H9 (cell line): ENCODE measurements around the gene VCX3B. TPM values are rescaled to one million over a fixed set of nuclear protein-coding genes. Genes with fewer than 3 reads are reported as not detected.

Experiments
- DNase-seq: peaks from one replicate; pipeline ENCODE4 v3.0.0-alpha.2; 2017
- H2AFZ ChIP-seq: one replicate; pipeline ENCODE4 v1.6.1; 2013; ENCODE audit warnings: mild to moderate bottlenecking, low read length, control low read depth, moderate library complexity
- H2AK5ac ChIP-seq: 2 replicates; pipeline ENCODE4 v1.6.1; 2013; ENCODE audit warnings: low read length, control low read depth, mixed read lengths; ENCODE audit not compliant: insufficient read length
- H2BK120ac ChIP-seq: one replicate; pipeline ENCODE4 v1.6.1; 2013; ENCODE audit warnings: low read depth, mild to moderate bottlenecking, low read length, control low read depth, inconsistent platforms; ENCODE audit not compliant: poor library complexity, severe bottlenecking
- H2BK12ac ChIP-seq: 2 replicates; pipeline ENCODE4 v1.6.1; 2013; ENCODE audit warnings: low read length, control low read depth, mixed read lengths, low read depth; ENCODE audit not compliant: insufficient read length
- H2BK15ac ChIP-seq: 2 replicates; pipeline ENCODE4 v1.6.1; 2013; ENCODE audit warnings: low read depth, low read length, control low read depth
- H2BK20ac ChIP-seq: one replicate; pipeline ENCODE4 v1.6.1; 2013; ENCODE audit warnings: low read depth, mild to moderate bottlenecking, low read length, control low read depth, inconsistent platforms; ENCODE audit not compliant: poor library complexity, severe bottlenecking
- H2BK5ac ChIP-seq: 2 replicates; pipeline ENCODE4 v1.6.1; 2013; ENCODE audit warnings: low read length, control low read depth, mixed read lengths; ENCODE audit not compliant: insufficient read length
- H3K14ac ChIP-seq: 2 replicates; pipeline ENCODE4 v1.6.1; 2013; ENCODE audit warnings: low read length, control low read depth; ENCODE audit not compliant: insufficient read depth
- H3K18ac ChIP-seq: 2 replicates; pipeline ENCODE4 v1.6.1; 2013; ENCODE audit warnings: low read depth, mild to moderate bottlenecking, mixed read lengths, low read length, control low read depth; ENCODE audit not compliant: insufficient read length
- H3K23ac ChIP-seq: 2 replicates; pipeline ENCODE4 v1.6.1; 2013; ENCODE audit warnings: low read length, control low read depth, mixed read lengths, low read depth; ENCODE audit not compliant: insufficient read length
- H3K23me2 ChIP-seq: 2 replicates; pipeline ENCODE4 v1.6.1; 2013; ENCODE audit warnings: low read depth, mild to moderate bottlenecking, mixed read lengths, low read length, control low read depth; ENCODE audit not compliant: insufficient read length, poor library complexity, severe bottlenecking
- H3K27ac ChIP-seq: 2 replicates; pipeline ENCODE4 v1.5.1; 2013; ENCODE audit warnings: low read length, control low read depth, mixed read lengths, low read depth; ENCODE audit not compliant: insufficient read length
- H3K27me3 ChIP-seq: 2 replicates; pipeline ENCODE4 v1.6.1; 2013; ENCODE audit warnings: low read length, control low read depth, inconsistent platforms; ENCODE audit not compliant: insufficient read depth
- H3K4ac ChIP-seq: 2 replicates; pipeline ENCODE4 v1.6.1; 2013; ENCODE audit warnings: low read depth, mild to moderate bottlenecking, control low read depth, inconsistent platforms, low read length, moderate library complexity
- H3K4me1 ChIP-seq: 2 replicates; pipeline ENCODE4 v1.6.1; 2013; ENCODE audit warnings: low read length, control low read depth, inconsistent platforms; ENCODE audit not compliant: insufficient read depth
- H3K4me2 ChIP-seq: 2 replicates; pipeline ENCODE4 v1.6.1; 2013; ENCODE audit warnings: low read length, control low read depth, mixed read lengths; ENCODE audit not compliant: insufficient read length, insufficient read depth
- H3K56ac ChIP-seq: 2 replicates; pipeline ENCODE4 v1.6.1; 2013; ENCODE audit warnings: low read depth, mild to moderate bottlenecking, mixed read lengths, low read length, control low read depth; ENCODE audit not compliant: insufficient read length
- H3K79me1 ChIP-seq: 2 replicates; pipeline ENCODE4 v1.6.1; 2013; ENCODE audit warnings: low read depth, mild to moderate bottlenecking, moderate library complexity, low read length, control low read depth, inconsistent platforms; ENCODE audit not compliant: insufficient read depth, poor library complexity, severe bottlenecking
- H3K79me2 ChIP-seq: 2 replicates; pipeline ENCODE4 v1.6.1; 2013; ENCODE audit warnings: low read length, control low read depth, inconsistent platforms; ENCODE audit not compliant: insufficient read depth
- H3K9ac ChIP-seq: 2 replicates; pipeline ENCODE4 v1.6.1; 2013; ENCODE audit warnings: low read length, control low read depth, mixed read lengths; ENCODE audit not compliant: insufficient read length; ENCODE audit errors: extremely low read depth
- H3K9me3 ChIP-seq: one replicate; pipeline ENCODE4 v1.6.1; 2013; ENCODE audit warnings: low read depth, low read length, inconsistent platforms; ENCODE audit not compliant: control insufficient read depth
- H3T11ph ChIP-seq: one replicate; pipeline ENCODE4 v1.6.1; 2013; ENCODE audit warnings: mild to moderate bottlenecking, low read length, control low read depth, inconsistent platforms
- H4K20me1 ChIP-seq: one replicate; pipeline ENCODE4 v1.6.1; 2013; ENCODE audit not compliant: control insufficient read depth, insufficient read length, insufficient read depth
- H4K5ac ChIP-seq: 2 replicates; pipeline ENCODE4 v1.6.1; 2013; ENCODE audit warnings: low read depth, mild to moderate bottlenecking, mixed read lengths, low read length, control low read depth; ENCODE audit not compliant: insufficient read length
- H4K8ac ChIP-seq: replicated peaks from 2 replicates; pipeline ENCODE4 v1.6.1; 2013; ENCODE audit warnings: low read length, control low read depth, mixed read lengths, low read depth; ENCODE audit not compliant: insufficient read length
- H4K91ac ChIP-seq: 2 replicates; pipeline ENCODE4 v1.6.1; 2013; ENCODE audit warnings: low read depth, mild to moderate bottlenecking, moderate library complexity, mixed read lengths, low read length, control low read depth; ENCODE audit not compliant: insufficient read length
- H3K27ac Mint-ChIP-seq, 3 experiments: 2 replicates in 2 of 3; 3 replicates in 1 of 3; pipeline ENCODE4 v1.8.0; 2020 to 2021; ENCODE audit warnings: mixed read lengths in 3 of 3, mild to moderate bottlenecking in 1 of 3, moderate library complexity in 1 of 3
- H3K27me3 Mint-ChIP-seq: 2 replicates; pipeline ENCODE4 v1.8.0; 2021; ENCODE audit warnings: low read depth, mild to moderate bottlenecking, moderate library complexity, mixed read lengths
- H3K36me3 Mint-ChIP-seq, 3 experiments: 2 replicates in 2 of 3; 3 replicates in 1 of 3; pipeline ENCODE4 v1.8.0; 2020 to 2021; ENCODE audit warnings: low read depth in 3 of 3, mixed read lengths in 3 of 3; ENCODE audit not compliant: insufficient read depth in 1 of 3
- H3K4me1 Mint-ChIP-seq, 2 experiments: 2 replicates each; pipeline ENCODE4 v1.8.0; 2020; ENCODE audit warnings: mixed read lengths in 2 of 2
- H3K4me3 Mint-ChIP-seq, 2 experiments: 2 replicates in 1 of 2; 3 replicates in 1 of 2; pipeline ENCODE4 v1.8.0; 2020 to 2021; ENCODE audit warnings: mild to moderate bottlenecking in 2 of 2, mixed read lengths in 2 of 2, moderate library complexity in 1 of 2
- H3K9me3 Mint-ChIP-seq, 2 experiments: 2 replicates in 1 of 2; 3 replicates in 1 of 2; pipeline ENCODE4 v1.8.0; 2020; ENCODE audit warnings: mild to moderate bottlenecking in 2 of 2, mixed read lengths in 2 of 2, moderate library complexity in 1 of 2
- CTCF ChIP-seq: fragments of 200-600 bp; sonication (generic); conservative IDR thresholded peaks from 3 replicates; pipeline ENCODE4 v1.8.0; 2021; ENCODE audit warnings: antibody characterized with exemption, mild to moderate bottlenecking
- total RNA-seq: library from RNA; stranded (reverse); gene quantifications from 2 replicates; pipeline ENCODE4 v1.2.1, GENCODE V29; 2021

Gene VCX3B
- total RNA-seq, 1 experiment from 2014 or later = not detected

- Histone ChIP-seq H3K9me3 (no peaks in the 10 kb centered on the region), H4K5ac (no peak overlapping the region), H3K79me1 (no peaks in the 10 kb centered on the region), H2BK12ac (no peak overlapping the region), H2BK20ac (no peak overlapping the region), H3K27ac (no peak overlapping the region), H3T11ph (no peak overlapping the region), H2AK5ac (no peak overlapping the region), H3K4ac (no peak overlapping the region), H3K79me2 (no peaks in the 10 kb centered on the region), H2BK5ac (no peak overlapping the region), H3K9ac (no peak overlapping the region), H2BK15ac (no peak overlapping the region), H3K14ac (no peak overlapping the region), H3K23me2 (no peaks in the 10 kb centered on the region), H4K91ac (no peak overlapping the region), H3K4me1 (no peaks in the 10 kb centered on the region), H3K4me2 (no peak overlapping the region), H2AFZ (no peak overlapping the region), H3K23ac (no peak overlapping the region), H3K27me3 (no peaks in the 10 kb centered on the region), H3K18ac (no peak overlapping the region), H4K20me1 (no peaks in the 10 kb centered on the region), H2BK120ac (no peak overlapping the region), H3K56ac (no peak overlapping the region), H4K8ac (no peak overlapping the region)
- Mint-ChIP-seq H3K4me1 (no peaks in the 10 kb centered on the region), H3K9me3 (peaks cover 5 to 8% of the 10 kb centered on the region in 2 experiments; a peak in 4 of 5 replicates), H3K36me3 (peaks cover 0 to 11% (median 2%) of the 10 kb centered on the region in 3 experiments; a peak in 3 of 7 replicates), H3K4me3 (no peak overlapping the region), H3K27me3 (0 out of 2 replicates have a peak, but pooled peaks cover 1% of the 10 kb centered on the region), H3K27ac (no peak overlapping the region)
- no peak for TF ChIP-seq CTCF
- no peak for DNase-seq
These were observed 2.1 kb upstream of the VCX3B start for GRCh38 chrX:8462488-8462887.
